H1 (cell line): ENCODE results near the gene HERC5. TPM values are rescaled to one million over a fixed set of nuclear protein-coding genes. Genes with fewer than 3 reads are reported as not detected.

ENCODE experiments used
- CTCF ChIP-seq, 3 experiments: IDR thresholded peaks; 1 replicate in 2 of 3; 2 replicates in 1 of 3; pipeline versions ENCODE4 v1.5.1 to v1.6.1; 2011; ENCODE audit warnings: low read length in 3 of 3, mild to moderate bottlenecking in 3 of 3, inconsistent platforms in 2 of 3, low read depth in 1 of 3, moderate library complexity in 1 of 3; ENCODE audit not compliant: insufficient read depth in 1 of 3; ENCODE audit errors: control extremely low read depth in 1 of 3
- FOSL1 ChIP-seq: IDR thresholded peaks from 2 replicates; pipeline ENCODE4 v1.6.1; 2011; ENCODE audit warnings: mild to moderate bottlenecking, low read depth, low read length, moderate library complexity; ENCODE audit not compliant: insufficient read depth
- NANOG ChIP-seq: IDR thresholded peaks from 2 replicates; pipeline ENCODE4 v1.6.1; 2011; ENCODE audit warnings: low read length, low read depth, mild to moderate bottlenecking, inconsistent platforms; ENCODE audit not compliant: insufficient read depth, poor library complexity, severe bottlenecking
- SAP30 ChIP-seq: fragments of 300-600 bp; sonication (generic); IDR thresholded peaks from 2 replicates; pipeline ENCODE4 v1.7.1; 2012; ENCODE audit warnings: low read length, moderate library complexity, mild to moderate bottlenecking, inconsistent platforms; ENCODE audit not compliant: insufficient read depth, insufficient replicate concordance
- TAF7 ChIP-seq: optimal IDR thresholded peaks from 2 replicates; pipeline ENCODE3; 2011; ENCODE audit warnings: low read depth, mild to moderate bottlenecking, inconsistent platforms, low read length, moderate library complexity, borderline replicate concordance
- ZNF274 ChIP-seq: IDR thresholded peaks from 2 replicates; pipeline ENCODE4 v1.7.0; 2012; ENCODE audit warnings: low read length, borderline replicate concordance; ENCODE audit errors: extremely low read depth
- polyA plus RNA-seq, 7 experiments: library from polyadenylated mRNA; depleted of rRNA in 3 of 7; stranded (reverse) in 5 of 7; unstranded in 2 of 7; fragments of >200 nt in 5 of 7; fragments of 200-250 nt in 2 of 7; gene quantifications; 1 replicate in 5 of 7; 2 replicates in 1 of 7; 4 replicates in 1 of 7; pipeline versions ENCODE4 v1.2.1 to v1.2.3, GENCODE V29; 2011 to 2013; ENCODE audit warnings: missing spikeins in 2 of 7, mixed read lengths in 2 of 7
- total RNA-seq: library from RNA; stranded (reverse); fragmentation: NEBNext Ultra II Directional; extraction: Animal tissue kit (Norgen Biotek cat#: 25700); gene quantifications from 2 replicates; pipeline ENCODE4 v1.2.1, GENCODE V29; 2021
- TF ChIP-seq, protein P1 (sequence below): IDR thresholded peaks from 2 replicates; pipeline ENCODE4 v1.6.1; 2012; ENCODE audit warnings: low read length, inconsistent platforms

HERC5 gene
- total and polyA plus RNA-seq, 2 of the 8 experiments (the other 6 are each of a cell fraction or from before 2014, with no cell fraction given) = 6.6 to 20.7 TPM

DNA sequence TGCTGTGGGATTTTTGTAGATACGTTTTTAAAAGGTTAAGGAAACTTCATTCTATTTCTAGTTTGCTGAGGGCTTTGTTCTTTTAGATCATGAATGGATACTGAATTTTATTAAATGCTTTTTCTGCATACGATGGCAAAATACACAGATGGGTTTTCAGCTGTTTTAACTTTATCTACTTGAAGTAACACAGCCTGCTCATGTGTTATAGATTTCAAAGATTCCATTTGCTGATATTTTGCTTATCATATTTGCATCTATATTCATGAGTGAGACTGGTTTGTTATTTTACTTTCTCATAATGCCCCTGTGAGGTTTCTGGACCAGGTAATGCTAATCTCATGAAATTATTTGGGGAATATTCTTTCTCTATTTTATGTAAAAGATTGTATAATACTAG is 34.5 kb upstream of the HERC5 start (continued):
- TF ChIP-seq, protein P1, sequence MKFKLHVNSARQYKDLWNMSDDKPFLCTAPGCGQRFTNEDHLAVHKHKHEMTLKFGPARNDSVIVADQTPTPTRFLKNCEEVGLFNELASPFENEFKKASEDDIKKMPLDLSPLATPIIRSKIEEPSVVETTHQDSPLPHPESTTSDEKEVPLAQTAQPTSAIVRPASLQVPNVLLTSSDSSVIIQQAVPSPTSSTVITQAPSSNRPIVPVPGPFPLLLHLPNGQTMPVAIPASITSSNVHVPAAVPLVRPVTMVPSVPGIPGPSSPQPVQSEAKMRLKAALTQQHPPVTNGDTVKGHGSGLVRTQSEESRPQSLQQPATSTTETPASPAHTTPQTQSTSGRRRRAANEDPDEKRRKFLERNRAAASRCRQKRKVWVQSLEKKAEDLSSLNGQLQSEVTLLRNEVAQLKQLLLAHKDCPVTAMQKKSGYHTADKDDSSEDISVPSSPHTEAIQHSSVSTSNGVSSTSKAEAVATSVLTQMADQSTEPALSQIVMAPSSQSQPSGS = no peak
- TF ChIP-seq TAF7 (no peak), FOSL1 (no peak), ZNF274 (no peak), SAP30 (no peak), NANOG (no peak), CTCF (IDR thresholded peaks at IDR 0.05; ENCODE audit: control extremely low read depth in 1 of 3, insufficient read depth in 1 of 3, low read depth in 1 of 3, low read length in 3 of 3) (no peak)
